HG03066 (cell line): ENCODE results near the gene OR10H1.
"Not testable (repeated sequence)": the region's sequence is repeated elsewhere in the genome, so short reads cannot be mapped to it uniquely, and the experiment has no call there.

Experiments
- ATAC-seq: cut with Tn5 transposase; IDR thresholded peaks from one replicate; pipeline ENCODE4 v1.9.1; 2021; ENCODE audit warnings: low read depth; ENCODE audit not compliant: unreplicated experiment

OR10H1 gene

GRCh38 chr19:15829306-15829698 is 13.8 kb upstream of the OR10H1 start:
- ATAC-seq, result no peak

GRCh38 chr19:15828611-15829305 is 13.3 kb upstream of the OR10H1 start:
- ATAC-seq, result not testable (repeated sequence)

GRCh38 chr19:15828121-15828610 is 12.7 kb upstream of the OR10H1 start:
- no peak for ATAC-seq

- no peak for ATAC-seq
Observed at GRCh38 chr19:15825753-15826152, 10.3 kb upstream of the OR10H1 start.

GRCh38 chr19:15820646-15821045 is 5.2 kb upstream of the OR10H1 start:
- no peak for ATAC-seq

GRCh38 chr19:15813916-15814315 is 1.5 kb downstream of the OR10H1 start:
- ATAC-seq, result no peak

- ATAC-seq, result no peak
Observed at GRCh38 chr19:15812060-15812722, 3.3 kb downstream of the OR10H1 start.

GRCh38 chr19:15811476-15811875 is 4.0 kb downstream of the OR10H1 start:
- ATAC-seq, result no peak

GRCh38 chr19:15810335-15810734 is 5.1 kb downstream of the OR10H1 start:
- no peak for ATAC-seq

GRCh38 chr19:15794279-15794678 is 21.2 kb downstream of the OR10H1 start:
- not testable (repeated sequence) for ATAC-seq

GRCh38 chr19:15790096-15790495 is 25.4 kb downstream of the OR10H1 start:
- no peak for ATAC-seq

- ATAC-seq, result no peak
Observed at GRCh38 chr19:15788594-15789270, 26.7 kb downstream of the OR10H1 start.

GRCh38 chr19:15787611-15788155 is 27.8 kb downstream of the OR10H1 start, which contains the start of gene OR10H5:
Gene OR10H5, plus strand, starts transcription at chr19:15787661. Its CDS starts 6,388 bp downstream, at chr19:15794049.
- no peak for ATAC-seq

GRCh38 chr19:15782896-15783295 is 32.6 kb downstream of the OR10H1 start:
- ATAC-seq, result not testable (repeated sequence)

GRCh38 chr19:15782211-15782610 is 33.3 kb downstream of the OR10H1 start:
- no peak for ATAC-seq

GRCh38 chr19:15781661-15782060 is 33.8 kb downstream of the OR10H1 start:
- no peak for ATAC-seq

- no peak for ATAC-seq
Observed at GRCh38 chr19:15780610-15781418, 34.6 kb downstream of the OR10H1 start.

GRCh38 chr19:15779756-15780476 is 35.5 kb downstream of the OR10H1 start:
- no peak for ATAC-seq
